WI38 (cell line): Measurements from ENCODE around the gene SNX32.
A peak's percentile ranks its signal among the peaks of the same experiment; 100 is the strongest.

Experiments
- H3K4me3 ChIP-seq: 2 replicates; pipeline ENCODE4 v1.5.1; 2011; ENCODE audit warnings: low read depth, mild to moderate bottlenecking, control low read depth, low read length
- TF ChIP-seq, protein P1 (sequence below): IDR thresholded peaks from 2 replicates; pipeline ENCODE4 v1.5.1; 2012; ENCODE audit warnings: low read depth, mild to moderate bottlenecking, control low read depth, low read length

SNX32 gene

DNA sequence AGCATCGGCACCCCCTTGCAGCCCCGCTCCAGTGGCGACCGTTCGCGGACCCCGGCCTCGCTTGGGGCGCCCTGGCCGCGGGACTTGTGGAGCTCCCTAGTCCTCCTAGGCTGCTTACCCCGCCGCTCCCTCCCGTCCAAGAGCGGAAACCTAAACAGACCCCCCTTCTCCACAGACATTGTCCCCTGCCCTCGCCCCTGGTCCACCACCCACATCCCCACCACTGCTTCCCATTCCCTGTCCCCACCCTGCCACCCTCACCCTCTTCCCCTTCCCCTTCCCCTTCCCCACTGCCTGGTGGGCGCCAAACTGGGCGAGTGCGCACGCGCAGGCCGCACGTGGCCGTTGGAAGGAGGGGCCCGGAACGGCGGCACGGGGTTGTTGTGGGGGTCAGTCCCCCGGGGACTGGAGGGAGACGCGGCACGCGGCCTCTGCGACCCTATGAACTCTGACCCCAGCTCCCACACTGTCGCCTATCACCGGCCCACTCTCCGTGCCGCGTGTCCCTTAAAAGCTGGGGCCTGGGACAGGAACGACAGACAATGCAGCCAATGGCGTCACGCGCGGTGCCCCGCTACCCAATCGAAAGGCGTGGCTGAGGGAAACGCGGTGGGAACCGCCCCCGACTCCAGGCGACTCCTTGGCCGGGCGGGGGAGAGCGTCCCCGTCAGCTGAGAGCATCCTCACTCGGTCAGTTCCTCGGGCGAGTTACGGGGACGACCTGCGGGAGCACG, at the start of gene SNX32:
TSS of gene SNX32 (plus strand) at position 667 of the 734 bp plus-strand sequence. CDS start 103 bp downstream, outside the sequence.
- H3K4me3 ChIP-seq: peak within 1 kb of the TSS; percentile 59
- TF ChIP-seq, protein P1, sequence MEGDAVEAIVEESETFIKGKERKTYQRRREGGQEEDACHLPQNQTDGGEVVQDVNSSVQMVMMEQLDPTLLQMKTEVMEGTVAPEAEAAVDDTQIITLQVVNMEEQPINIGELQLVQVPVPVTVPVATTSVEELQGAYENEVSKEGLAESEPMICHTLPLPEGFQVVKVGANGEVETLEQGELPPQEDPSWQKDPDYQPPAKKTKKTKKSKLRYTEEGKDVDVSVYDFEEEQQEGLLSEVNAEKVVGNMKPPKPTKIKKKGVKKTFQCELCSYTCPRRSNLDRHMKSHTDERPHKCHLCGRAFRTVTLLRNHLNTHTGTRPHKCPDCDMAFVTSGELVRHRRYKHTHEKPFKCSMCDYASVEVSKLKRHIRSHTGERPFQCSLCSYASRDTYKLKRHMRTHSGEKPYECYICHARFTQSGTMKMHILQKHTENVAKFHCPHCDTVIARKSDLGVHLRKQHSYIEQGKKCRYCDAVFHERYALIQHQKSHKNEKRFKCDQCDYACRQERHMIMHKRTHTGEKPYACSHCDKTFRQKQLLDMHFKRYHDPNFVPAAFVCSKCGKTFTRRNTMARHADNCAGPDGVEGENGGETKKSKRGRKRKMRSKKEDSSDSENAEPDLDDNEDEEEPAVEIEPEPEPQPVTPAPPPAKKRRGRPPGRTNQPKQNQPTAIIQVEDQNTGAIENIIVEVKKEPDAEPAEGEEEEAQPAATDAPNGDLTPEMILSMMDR: no peak

DNA sequence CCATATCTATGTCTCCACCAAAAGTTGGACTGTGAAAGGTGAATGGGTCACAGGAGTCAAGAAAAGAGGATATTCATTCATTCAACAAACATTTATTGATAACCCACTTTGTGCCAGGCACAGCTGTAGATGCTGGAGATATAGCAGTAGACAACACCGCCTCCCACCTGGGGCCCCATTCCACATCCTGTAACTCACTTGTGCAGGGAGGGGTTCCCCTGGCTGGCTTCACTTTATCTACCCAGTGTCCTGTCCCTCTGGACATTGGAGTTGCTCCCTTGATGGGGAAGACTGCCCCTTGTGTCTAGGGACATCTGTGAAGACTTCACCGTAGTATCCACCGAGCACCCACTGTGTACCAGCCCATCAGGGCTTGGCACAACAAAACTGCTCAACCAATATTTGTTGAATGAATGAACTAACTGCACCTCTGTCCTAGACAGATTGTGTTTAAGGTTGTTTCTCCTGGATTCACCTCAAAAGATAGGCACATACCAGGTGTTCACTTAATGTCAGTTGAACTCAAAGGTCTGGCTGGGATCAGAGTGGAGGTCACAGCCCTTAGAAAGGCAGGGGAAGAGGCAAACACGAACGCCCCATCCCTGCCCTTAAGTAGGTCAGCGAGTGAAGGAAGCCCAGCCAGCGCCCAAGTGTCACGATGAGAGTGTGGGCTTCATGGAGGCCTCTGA, 48.3 kb upstream of the SNX32 start:
- TF ChIP-seq, protein P1: no peak
- no peak overlapping the region for H3K4me3 ChIP-seq

DNA sequence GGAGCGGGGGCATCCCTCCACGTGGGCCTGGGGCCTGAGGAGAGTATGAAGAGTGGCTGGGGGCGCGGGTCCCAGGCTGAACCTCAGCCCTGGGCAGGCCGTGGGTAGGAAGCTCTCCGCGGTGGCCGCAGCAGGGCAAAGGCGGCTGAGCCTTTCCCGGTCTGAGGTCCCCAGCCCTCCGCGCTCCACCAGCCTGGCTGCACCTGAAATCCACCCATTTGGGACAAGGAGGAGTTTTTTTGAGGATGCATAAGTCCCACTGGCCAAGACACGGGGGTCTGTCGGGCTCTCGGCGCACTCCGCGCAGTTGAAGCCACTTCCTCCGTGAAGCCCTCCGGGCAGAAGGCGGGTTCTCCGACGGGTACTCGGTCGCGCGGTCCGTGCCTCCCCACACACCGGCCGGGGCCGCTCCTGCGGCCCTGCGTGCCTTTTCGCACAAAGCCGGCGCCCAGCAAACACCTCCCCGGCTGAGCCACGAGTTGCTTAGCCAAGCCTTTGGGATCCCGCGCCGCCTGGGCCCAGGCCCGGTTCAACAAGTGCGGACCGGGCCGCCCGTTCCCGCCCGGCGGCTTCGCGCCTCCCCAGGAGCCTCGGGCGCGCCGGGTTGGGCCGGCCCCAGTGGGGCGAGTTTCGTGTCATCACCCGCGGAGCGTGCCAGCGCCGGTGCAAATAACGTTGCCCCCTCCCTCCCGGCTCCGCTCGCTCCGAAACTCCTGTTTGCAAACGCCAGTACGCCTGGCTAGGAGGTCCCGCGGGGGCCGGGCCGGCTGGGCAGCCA, 47.6 kb upstream of the SNX32 start:
- TF ChIP-seq, protein P1: no peak
- H3K4me3 ChIP-seq: no peak overlapping the region

DNA sequence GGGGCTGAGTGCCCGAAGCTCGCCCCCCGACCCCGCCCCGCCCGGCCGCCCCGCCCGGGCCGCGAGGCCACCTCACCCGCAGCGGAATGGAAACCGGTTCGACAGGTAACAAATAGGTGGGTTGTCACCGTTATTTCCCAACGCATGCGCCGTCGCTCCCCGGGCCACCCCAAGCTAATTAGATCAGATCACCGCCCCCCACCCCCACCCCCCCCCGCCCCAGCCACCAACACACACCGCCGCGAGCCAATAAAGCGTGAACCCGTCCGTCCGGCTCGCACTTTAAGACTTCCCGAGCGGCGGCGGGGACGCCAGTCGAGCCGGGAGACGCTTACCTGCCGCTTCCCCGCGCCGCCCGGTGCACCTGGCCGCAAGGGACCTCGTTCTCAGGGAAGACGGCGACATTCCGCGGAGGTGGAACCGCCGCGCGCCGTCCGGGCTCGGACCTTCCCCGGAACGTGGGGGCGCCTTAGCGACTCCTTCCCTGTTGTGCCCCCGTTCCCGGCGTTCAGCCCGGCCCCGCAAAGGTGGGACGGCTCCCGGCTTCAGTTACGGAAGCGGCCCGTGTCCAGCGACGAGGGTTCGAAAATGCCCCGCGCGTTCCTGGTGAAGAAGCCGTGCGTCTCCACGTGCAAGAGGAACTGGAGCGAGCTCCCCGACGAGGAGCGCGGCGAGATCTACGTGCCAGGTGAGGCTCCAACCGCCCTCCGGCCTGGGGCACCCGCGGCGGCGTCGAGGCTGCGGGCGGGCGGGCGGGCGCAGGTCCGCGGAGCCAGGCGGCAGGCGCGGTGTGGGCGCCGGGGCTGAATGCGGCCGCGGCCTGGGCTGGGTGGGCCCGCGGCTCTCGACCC, 46.8 kb upstream of the SNX32 start, which contains the start of gene OVOL1:
TSS of gene OVOL1 (plus strand) at position 278 of the 851 bp plus-strand sequence. CDS start at position 589, 311 bp downstream.
- H3K4me3 ChIP-seq: no peak within 1 kb of the TSS
- TF ChIP-seq, protein P1: no peak

DNA sequence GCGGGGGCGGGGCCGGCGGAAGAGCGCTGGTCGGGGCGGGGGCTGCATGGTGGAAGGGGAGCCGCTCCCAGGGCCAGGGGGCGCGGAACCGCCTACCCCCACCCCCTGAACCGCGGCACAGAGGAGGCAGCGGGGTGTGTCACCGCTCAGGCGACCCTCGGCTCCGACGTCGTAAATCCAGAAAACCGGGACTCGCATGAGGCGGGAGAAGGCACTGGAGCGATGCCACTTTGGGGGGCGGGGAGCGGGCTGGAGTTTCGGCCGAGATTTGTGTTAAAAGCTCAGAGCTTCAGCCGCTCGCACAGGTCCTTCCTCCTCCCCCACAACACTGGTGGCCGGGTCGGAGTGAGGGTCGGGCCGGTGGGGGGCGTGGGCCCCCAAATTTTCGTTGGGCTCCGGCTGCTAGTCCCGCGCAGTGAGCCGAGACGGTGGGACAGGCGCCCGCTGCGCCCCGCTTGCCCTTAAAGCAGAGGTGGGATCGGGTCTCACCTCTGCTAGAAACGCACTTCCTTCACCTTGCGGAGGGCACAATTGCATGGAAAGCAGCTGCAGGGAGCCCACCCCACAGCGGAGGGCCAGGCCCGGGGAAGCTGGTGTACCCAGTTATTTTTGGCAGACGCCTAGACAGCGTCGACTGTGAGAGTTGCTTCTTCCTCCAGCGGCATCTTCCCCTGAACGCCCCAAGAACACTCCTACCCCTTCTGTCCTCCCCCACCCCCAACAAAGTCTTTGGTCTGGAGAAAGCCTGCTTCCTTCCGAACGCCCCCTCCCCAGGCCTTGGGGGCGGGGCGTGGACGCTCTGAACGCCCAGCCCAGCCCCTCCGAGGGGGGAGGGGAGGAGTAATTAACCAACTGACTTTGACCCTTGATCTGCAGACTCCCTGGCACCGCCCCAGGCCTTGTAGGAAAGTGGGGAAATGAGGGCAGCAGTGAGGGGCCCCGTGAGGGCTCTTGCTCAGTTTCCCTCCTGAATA, 45.8 kb upstream of the SNX32 start:
- TF ChIP-seq, protein P1: no peak
- H3K4me3 ChIP-seq: no peak overlapping the region

DNA sequence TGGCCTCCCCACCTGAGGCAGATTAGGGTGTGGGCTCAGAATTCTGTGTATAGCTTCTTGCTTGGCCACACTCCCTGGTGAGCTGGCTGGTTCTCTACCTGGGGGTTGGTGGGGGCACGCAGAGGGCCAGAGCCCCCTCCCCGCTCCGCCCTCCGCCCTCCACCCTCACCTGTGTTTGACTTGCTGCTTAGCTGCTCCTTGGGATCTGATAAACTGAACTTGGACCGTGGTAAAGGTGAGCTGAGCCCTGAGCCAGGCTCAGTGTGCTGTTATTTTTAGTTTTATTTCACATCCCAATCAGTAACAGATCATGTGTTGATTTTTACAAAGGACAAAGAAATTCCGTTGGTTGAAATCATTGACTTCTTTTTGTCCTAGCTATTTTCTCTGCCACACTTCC, 44.9 kb upstream of the SNX32 start:
- TF ChIP-seq, protein P1: no peak
- H3K4me3 ChIP-seq: no peak overlapping the region
